GM18526 (cell line): Measurements from ENCODE around the gene PAPSS2.

Experiments
- POLR2A ChIP-seq: IDR thresholded peaks from 3 replicates; pipeline ENCODE4 v1.6.1; 2011; ENCODE audit not compliant: insufficient read length; ENCODE audit errors: extremely low read depth

PAPSS2 gene

GRCh38 chr10:87683356-87683755, 23.7 kb downstream of the PAPSS2 start:
- TF ChIP-seq POLR2A: no peak

- TF ChIP-seq POLR2A: no peak
These were observed 24.4 kb downstream of the PAPSS2 start for GRCh38 chr10:87684001-87684638.

GRCh38 chr10:87685832-87686574, 26.3 kb downstream of the PAPSS2 start:
- TF ChIP-seq POLR2A: no peak

GRCh38 chr10:87691506-87692070, 31.9 kb downstream of the PAPSS2 start:
- TF ChIP-seq POLR2A: no peak

GRCh38 chr10:87692956-87693484, 33.3 kb downstream of the PAPSS2 start:
- TF ChIP-seq POLR2A: no peak

- TF ChIP-seq POLR2A: no peak
These were observed 34.5 kb downstream of the PAPSS2 start for GRCh38 chr10:87694011-87694794.

GRCh38 chr10:87695074-87695473, 35.4 kb downstream of the PAPSS2 start:
- TF ChIP-seq POLR2A: no peak

- TF ChIP-seq POLR2A: no peak
These were observed 37.5 kb downstream of the PAPSS2 start for GRCh38 chr10:87696922-87697745.

- TF ChIP-seq POLR2A: no peak
These were observed 40.5 kb downstream of the PAPSS2 start for GRCh38 chr10:87700031-87700796.

- no peak for TF ChIP-seq POLR2A
These were observed 42.7 kb downstream of the PAPSS2 start for GRCh38 chr10:87702260-87702972.

GRCh38 chr10:87702973-87703294, 43.3 kb downstream of the PAPSS2 start:
- no peak for TF ChIP-seq POLR2A

- TF ChIP-seq POLR2A: no peak
These were observed 44.1 kb downstream of the PAPSS2 start for GRCh38 chr10:87703771-87704170.

- no peak for TF ChIP-seq POLR2A
These were observed 45.7 kb downstream of the PAPSS2 start for GRCh38 chr10:87705339-87705738.
